Activated naive CD8-positive, alpha-beta T cell treated with anti-CD3 and anti-CD28 coated beads for 36 hours (primary cell): ENCODE data around the gene SGMS2. TPM values are rescaled to one million over a fixed set of nuclear protein-coding genes. Genes with fewer than 3 reads are reported as not detected.

Experiments
- DNase-seq: peaks from one replicate; pipeline ENCODE4 v3.0.0; 2021
- H3K27ac Mint-ChIP-seq: one replicate; pipeline ENCODE4 v1.8.0; 2022; ENCODE audit warnings: mild to moderate bottlenecking, moderate library complexity, mixed read lengths
- H3K27me3 Mint-ChIP-seq: one replicate; pipeline ENCODE4 v1.8.0; 2022; ENCODE audit warnings: mild to moderate bottlenecking, mixed read lengths
- H3K36me3 Mint-ChIP-seq: one replicate; pipeline ENCODE4 v1.8.0; 2021; ENCODE audit warnings: mild to moderate bottlenecking, mixed read lengths
- H3K4me1 Mint-ChIP-seq: one replicate; pipeline ENCODE4 v1.8.0; 2021; ENCODE audit warnings: mixed read lengths
- H3K4me3 Mint-ChIP-seq: one replicate; pipeline ENCODE4 v1.8.0; 2022; ENCODE audit warnings: mild to moderate bottlenecking, moderate library complexity, mixed read lengths
- H3K9me3 Mint-ChIP-seq: one replicate; pipeline ENCODE4 v1.8.0; 2022; ENCODE audit warnings: mixed read lengths
- total RNA-seq, 2 experiments: library from RNA; stranded (reverse); gene quantifications; one replicate each; pipeline ENCODE4 v1.2.3, GENCODE V29; 2021

Gene SGMS2
- total RNA-seq, 2 experiments from 2014 or later, result 0.46 to 0.56 TPM

GRCh38 chr4:107937040-107937439, 112.3 kb downstream of the SGMS2 start:
- no peak overlapping the region for H3K27ac Mint-ChIP-seq
- peaks cover 20% of the 10 kb centered on the region for H3K36me3 Mint-ChIP-seq
- no peak for DNase-seq
- H3K4me3 Mint-ChIP-seq, result no peak overlapping the region
- no peaks in the 10 kb centered on the region for H3K9me3 Mint-ChIP-seq
- H3K4me1 Mint-ChIP-seq, result peaks cover 37% of the 10 kb centered on the region
- H3K27me3 Mint-ChIP-seq, result no peaks in the 10 kb centered on the region

DNA sequence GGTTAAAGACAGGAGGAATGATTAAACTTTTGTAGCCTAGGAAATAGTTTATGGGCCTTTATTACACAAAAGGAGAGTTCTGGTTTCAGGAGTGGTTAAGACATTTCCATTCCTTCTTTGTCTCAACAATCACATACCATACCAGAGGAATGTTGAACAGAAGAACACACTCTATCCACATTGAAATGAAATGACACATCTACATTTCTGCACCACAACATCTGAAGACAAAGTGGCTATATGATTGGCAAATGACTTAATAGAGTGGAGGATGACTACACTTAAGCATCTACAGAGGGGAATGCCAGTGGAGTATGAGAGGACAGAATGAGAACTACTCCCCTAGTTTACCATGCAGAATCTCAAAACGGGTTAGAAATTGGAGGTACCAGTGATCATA, 114.6 kb downstream of the SGMS2 start:
- Mint-ChIP-seq H3K9me3 (no peaks in the 10 kb centered on the region), H3K4me3 (no peak overlapping the region), H3K27ac (no peak overlapping the region), H3K36me3 (peaks cover 17% of the 10 kb centered on the region), H3K27me3 (no peaks in the 10 kb centered on the region), H3K4me1 (peaks cover 16% of the 10 kb centered on the region)
- DNase-seq, result no peak

DNA sequence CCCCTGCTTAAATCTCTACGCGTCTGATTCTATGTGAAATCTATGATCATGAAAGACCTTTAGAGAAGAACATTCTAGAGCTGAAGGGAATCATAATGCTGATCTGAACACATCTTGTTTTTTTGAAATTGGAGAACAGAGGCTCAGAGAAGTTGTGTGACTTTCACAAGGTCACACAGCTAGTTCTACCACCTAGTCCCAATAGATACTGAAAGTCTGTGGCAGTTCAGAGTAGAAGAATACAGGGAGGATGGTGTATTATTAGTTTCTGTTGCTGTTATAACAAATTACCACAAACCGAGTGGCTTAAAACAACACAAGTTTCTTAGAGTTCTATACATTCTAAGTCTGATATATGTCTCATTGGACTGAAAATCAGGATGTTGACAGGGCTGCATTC, 121.1 kb downstream of the SGMS2 start:
- H3K27me3 Mint-ChIP-seq, result no peaks in the 10 kb centered on the region
- H3K36me3 Mint-ChIP-seq, result peaks cover 7% of the 10 kb centered on the region
- no peaks in the 10 kb centered on the region for H3K9me3 Mint-ChIP-seq
- no peak for DNase-seq
- no peaks in the 10 kb centered on the region for H3K4me1 Mint-ChIP-seq
- no peak overlapping the region for H3K4me3 Mint-ChIP-seq
- no peak overlapping the region for H3K27ac Mint-ChIP-seq

DNA sequence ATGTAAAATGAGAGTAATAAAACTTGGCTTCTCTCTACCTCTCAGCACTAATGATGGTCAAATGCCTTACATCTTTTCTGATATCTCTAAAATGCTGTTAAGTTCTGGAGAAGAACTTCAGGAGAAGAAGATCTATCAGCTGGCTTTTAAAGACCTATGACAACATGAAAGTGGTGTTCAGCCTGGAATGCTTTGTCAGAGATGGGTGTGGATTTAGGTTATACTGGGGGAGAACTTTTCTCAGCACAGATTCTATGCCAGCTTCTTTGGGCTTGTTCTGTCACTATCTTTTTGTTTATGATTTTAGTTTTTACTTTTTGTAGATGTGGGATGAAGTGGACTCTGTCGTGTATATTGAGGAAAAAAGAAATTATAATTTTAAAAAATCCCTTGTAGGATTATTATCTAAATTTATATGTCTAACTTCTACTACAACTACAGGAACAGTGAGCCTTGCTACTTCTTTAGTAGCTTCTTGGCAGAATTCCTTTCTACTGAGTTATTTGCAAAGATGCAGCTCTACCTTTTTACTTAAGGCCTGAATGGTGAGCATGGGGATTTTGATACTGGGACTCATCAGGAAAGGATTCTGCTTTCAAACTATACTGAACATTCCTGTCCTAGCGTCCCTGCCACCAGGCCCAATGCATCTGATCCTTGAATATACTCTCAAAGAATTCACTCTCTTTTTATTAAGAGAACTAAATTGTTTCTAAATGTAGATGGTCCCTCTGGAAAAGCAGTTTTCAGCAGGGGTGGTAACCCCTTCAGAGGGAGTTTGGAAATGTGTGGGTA, 126.2 kb downstream of the SGMS2 start:
- H3K4me1 Mint-ChIP-seq, result no peaks in the 10 kb centered on the region
- H3K27ac Mint-ChIP-seq, result no peak overlapping the region
- DNase-seq, result no peak
- H3K36me3 Mint-ChIP-seq, result peaks cover 10% of the 10 kb centered on the region
- peaks cover 6% of the 10 kb centered on the region for H3K9me3 Mint-ChIP-seq
- no peak overlapping the region for H3K4me3 Mint-ChIP-seq
- no peaks in the 10 kb centered on the region for H3K27me3 Mint-ChIP-seq

- Mint-ChIP-seq H3K4me3 (no peak overlapping the region), H3K36me3 (peaks cover 16% of the 10 kb centered on the region), H3K9me3 (peaks cover 12% of the 10 kb centered on the region), H3K27me3 (no peaks in the 10 kb centered on the region), H3K4me1 (no peaks in the 10 kb centered on the region), H3K27ac (no peak overlapping the region)
- DNase-seq, result no peak
Observed at GRCh38 chr4:107951551-107951950, 126.8 kb downstream of the SGMS2 start.

- Mint-ChIP-seq H3K27ac (no peak overlapping the region), H3K9me3 (peaks cover 25% of the 10 kb centered on the region), H3K36me3 (peaks cover 20% of the 10 kb centered on the region), H3K4me1 (no peaks in the 10 kb centered on the region), H3K4me3 (no peak overlapping the region), H3K27me3 (peaks cover 4% of the 10 kb centered on the region)
- DNase-seq, result no peak
Observed at GRCh38 chr4:107956011-107956410, 131.3 kb downstream of the SGMS2 start.

Other genes with a start within 250 kb of the SGMS2 start
- gene PAPSS1, start 104.7 kb upstream of the SGMS2 start, total RNA-seq, result 10 to 100 TPM; 26.3 to 26.6 TPM
- gene CYP2U1, start 106.6 kb downstream of the SGMS2 start, total RNA-seq, result 1 to 10 TPM; 2.7 to 3.2 TPM
- gene HADH, start 165.0 kb downstream of the SGMS2 start, total RNA-seq, result 10 to 100 TPM; 49.6 to 51.2 TPM